ENCODE data around the gene ACBD3. TPM values are rescaled to one million over a fixed set of nuclear protein-coding genes. Genes with fewer than 3 reads are reported as not detected.

ACBD3 gene
- total RNA-seq, 1 donor from 2014 or later = 24.5 TPM

GRCh38 chr1:226202246-226202645 lies 15.7 kb upstream of the ACBD3 start:
- intact Hi-C loops (cut with micrococcal nuclease) = no loop called here

- intact Hi-C loops (cut with micrococcal nuclease) = loop anchor here (1.0 kb wide), 1 partner anchor 132 kb away; no protein-coding TSS in a partner anchor
Observed at GRCh38 chr1:226201029-226201593, 14.6 kb upstream of the ACBD3 start.

GRCh38 chr1:226199971-226200370 lies 13.4 kb upstream of the ACBD3 start:
- intact Hi-C loops (cut with micrococcal nuclease) = no loop called here

GRCh38 chr1:226195144-226195543 lies 8.6 kb upstream of the ACBD3 start:
- intact Hi-C loops (cut with micrococcal nuclease) = no loop called here

GRCh38 chr1:226187380-226187779 lies 839 bp upstream of the ACBD3 start:
- intact Hi-C loops (cut with micrococcal nuclease) = loop anchor here (2.0 to 10.0 kb wide), 6 partner anchors 65 to 751 kb away; partner anchors contain the start of genes LIN9, PARP1 and SDE2

GRCh38 chr1:226187019-226187322 lies 430 bp upstream of the ACBD3 start:
- intact Hi-C loops (cut with micrococcal nuclease) = loop anchor here (2.0 to 10.0 kb wide), 6 partner anchors 64 to 752 kb away; partner anchors contain the start of genes LIN9, PARP1 and SDE2

- intact Hi-C loops (cut with micrococcal nuclease) = loop anchor here (1.0 to 10.0 kb wide), 7 partner anchors 63 to 753 kb away; partner anchors contain the start of genes H3-3A, LIN9, PARP1 and SDE2
Observed at GRCh38 chr1:226185141-226186036, 1.2 kb downstream of the ACBD3 start.

GRCh38 chr1:226181996-226182714 lies 4.4 kb downstream of the ACBD3 start:
- intact Hi-C loops (cut with micrococcal nuclease) = loop anchor here (10.0 kb wide), 1 partner anchor 717 kb away; no protein-coding TSS in a partner anchor

- intact Hi-C loops (cut with micrococcal nuclease) = no loop called here
Observed at GRCh38 chr1:226176870-226177269, 9.7 kb downstream of the ACBD3 start.

GRCh38 chr1:226172589-226172988 lies 14.0 kb downstream of the ACBD3 start:
- intact Hi-C loops (cut with micrococcal nuclease) = no loop called here

GRCh38 chr1:226166341-226166740 lies 20.2 kb downstream of the ACBD3 start:
- intact Hi-C loops (cut with micrococcal nuclease) = no loop called here

- intact Hi-C loops (cut with micrococcal nuclease) = no loop called here
Observed at GRCh38 chr1:226164154-226164553, 22.4 kb downstream of the ACBD3 start.

GRCh38 chr1:226162898-226163297 lies 23.6 kb downstream of the ACBD3 start:
- intact Hi-C loops (cut with micrococcal nuclease) = no loop called here

GRCh38 chr1:226158983-226159382 lies 27.6 kb downstream of the ACBD3 start:
- intact Hi-C loops (cut with micrococcal nuclease) = no loop called here

- intact Hi-C loops (cut with micrococcal nuclease) = no loop called here
Observed at GRCh38 chr1:226158457-226158856, 28.1 kb downstream of the ACBD3 start.

- intact Hi-C loops (cut with micrococcal nuclease) = no loop called here
Observed at GRCh38 chr1:226157761-226158316, 28.7 kb downstream of the ACBD3 start.

GRCh38 chr1:226154593-226154992 lies 31.9 kb downstream of the ACBD3 start:
- intact Hi-C loops (cut with micrococcal nuclease) = no loop called here

GRCh38 chr1:226149806-226150205 lies 36.7 kb downstream of the ACBD3 start:
- intact Hi-C loops (cut with micrococcal nuclease) = no loop called here

- intact Hi-C loops (cut with micrococcal nuclease) = no loop called here
Observed at GRCh38 chr1:226148121-226148648, 38.4 kb downstream of the ACBD3 start.

GRCh38 chr1:226144045-226144444 lies 42.5 kb downstream of the ACBD3 start:
- intact Hi-C loops (cut with micrococcal nuclease) = no loop called here

- intact Hi-C loops (cut with micrococcal nuclease) = no loop called here
Observed at GRCh38 chr1:226135709-226136108, 50.8 kb downstream of the ACBD3 start.
